Heart left ventricle (tissue), 16 donors: ENCODE data around the gene ZNF576. TPM values are rescaled to one million over a fixed set of nuclear protein-coding genes. Genes with fewer than 3 reads are reported as not detected.

ENCODE experiments used
- ATAC-seq, 4 donors: fragments of 200-7000 bp; cut with Tn5 transposase; one replicate each; pipeline ENCODE4 v1.9.1; 2020 to 2022; ENCODE audit warnings: moderate library complexity in 4 of 4, mild to moderate bottlenecking in 3 of 4, moderate number of reproducible peaks in 1 of 4
- DNase-seq, 5 donors: peaks; one replicate each; pipeline ENCODE4 v3.0.0-alpha.2; 2020
- H3K27ac ChIP-seq, 12 donors: fragments of 200-600 bp; sonication (generic) in 4 of 12; one replicate each; pipeline versions ENCODE4 v1.5.0 to v1.8.0; 2016 to 2022; ENCODE audit warnings: mild to moderate bottlenecking in 2 of 12
- H3K27me3 ChIP-seq, 9 donors: fragments of 200-600 bp; sonication (generic) in 2 of 9; one replicate each; pipeline versions ENCODE4 v1.5.1 to v1.8.0; 2016 to 2022; ENCODE audit warnings: mild to moderate bottlenecking in 3 of 9
- H3K36me3 ChIP-seq, 9 donors: fragments of 200-600 bp; sonication (generic) in 2 of 9; one replicate each; pipeline versions ENCODE4 v1.5.0 to v1.8.0; 2018 to 2022; ENCODE audit warnings: mild to moderate bottlenecking in 2 of 9
- H3K4me1 ChIP-seq, 12 donors: fragments of 200-600 bp; sonication (generic) in 4 of 12; one replicate each; pipeline versions ENCODE4 v1.5.0 to v1.8.0; 2016 to 2022; ENCODE audit warnings: mild to moderate bottlenecking in 3 of 12
- H3K4me3 ChIP-seq, 12 donors: fragments of 200-600 bp; sonication (generic) in 4 of 12; one replicate each; pipeline versions ENCODE4 v1.5.0 to v1.8.0; 2017 to 2022; ENCODE audit warnings: mild to moderate bottlenecking in 9 of 12, moderate library complexity in 4 of 12
- H3K9me3 ChIP-seq, 12 donors: fragments of 200-600 bp; sonication (generic) in 4 of 12; one replicate each; pipeline versions ENCODE4 v1.5.0 to v1.8.0; 2016 to 2022; ENCODE audit warnings: mild to moderate bottlenecking in 1 of 12
- POLR2A ChIP-seq, 2 donors: fragments of 450-650 bp; IDR thresholded peaks; one replicate each; pipeline ENCODE4 v1.6.1; 2017; ENCODE audit warnings: antibody characterized with exemption in 2 of 2, mild to moderate bottlenecking in 2 of 2, moderate library complexity in 2 of 2
- WGBS, 4 donors: extraction: QIAGEN DNeasy Blood & Tissue Kit in 2 of 4; methylation state at CpG; one replicate each; pipeline versions ENCODE4 v1.1.5 to v1.1.7; 2013 to 2018; 5-methylcytosine and 5-hydroxymethylcytosine counted together
- intact Hi-C, 10 donors: fragments of 100-400 bp; cut with DNase I; formaldehyde crosslinking; loops; one replicate each; pipeline versions ENCODE4 v1.11.1 to v1.14.2; 2022
- polyA plus RNA-seq, 2 donors: library from polyadenylated mRNA; stranded (reverse); fragments of 200-250 nt; gene quantifications; one replicate each; pipeline ENCODE4 v1.2.3, GENCODE V29; 2013
- total RNA-seq, 9 donors: library from RNA; depleted of rRNA in 2 of 9; stranded (reverse); fragments of >200 nt in 2 of 9; fragmentation: NEBNext Ultra II Directional in 3 of 9; extraction: Animal tissue kit (Norgen Biotek cat#: 25700) in 3 of 9; gene quantifications; one replicate each; pipeline versions ENCODE4 v1.1.0 to v1.2.4, GENCODE V29; 2016 to 2023
- TF ChIP-seq, protein P1 (sequence below), 12 donors: fragments of 200-600 bp; sonication (generic) in 4 of 12; IDR thresholded peaks; one replicate each; pipeline versions ENCODE4 v1.5.0 to v1.8.0; 2018 to 2022; ENCODE audit warnings: antibody characterized with exemption in 12 of 12, mild to moderate bottlenecking in 5 of 12
- donor health status: ischemic (EF 13 %, LVEDD 7.1; RV severe dilation, severe dysfunction).
- donor health status: healthy with polysubstance abuse.
- donor health status: DM: no; HTN: yes; CAD: no.
- donor health status: DM: no; HTN: no; CAD: no.
- donor health status: ischemic (EF 25% LVEDD 6.9; RV normal size, moderate dysfunction).
- donor health status: ischemic (EF 25% LVEDD 5.7; RV mildly dilated, moderate dysfunction).
- donor health status: healthy.
- donor health status: DM: yes; HTN: yes; CAD: no.
- donor health status: ischemic (EF 35%, LVEDD 5.7; RV mildly dilated, moderate dysfunction).
- donor health status: nonischemic (EF 11% LVEDD 7.7; RV severe dilation, severe dysfunction).
- donor health status: DM: yes; HTN: yes; CAD: no.
- donor health status: PGD.
- donor health status: ischemic (EF 29% LVEDD 5.4; RV normal size, mild dysfunction).
- donor health status: nonischemic (EF 23%, LVEDD 6.1; RV moderate dilation, normal function).

The ZNF576 gene
- total and polyA plus RNA-seq, 11 donors, result 8.9 to 22.4 (median 11.8) TPM

DNA sequence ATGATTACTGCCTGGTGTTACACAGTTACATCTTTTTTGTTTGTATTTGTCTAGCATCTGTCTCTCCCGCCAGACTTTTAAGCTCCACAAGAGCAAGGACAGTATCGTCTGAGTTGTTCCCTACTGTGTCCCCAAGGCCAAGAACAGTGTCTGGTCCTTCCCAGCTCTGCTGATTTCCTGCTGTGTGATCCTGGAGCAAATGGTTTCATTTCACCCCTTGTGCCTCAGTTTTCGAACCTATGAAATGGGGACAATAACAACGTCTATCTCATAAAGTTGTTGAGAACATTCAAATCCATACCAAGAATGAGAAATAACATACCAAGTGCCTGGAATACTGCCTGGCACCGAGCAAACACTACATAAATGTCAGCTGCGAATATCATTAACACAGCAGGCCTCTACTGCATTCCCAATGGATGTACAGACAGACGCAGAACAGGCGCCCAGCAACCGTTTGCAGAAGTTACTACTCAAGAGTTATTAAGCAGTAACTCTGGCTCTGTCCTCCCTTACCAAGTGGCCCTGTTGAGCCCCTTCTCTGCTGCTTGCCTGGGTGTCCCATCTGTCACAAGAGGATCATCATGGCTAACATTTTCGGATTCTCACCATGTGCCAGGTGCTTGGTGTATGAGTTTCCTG is 32.5 kb upstream of the ZNF576 start:
- H3K36me3 ChIP-seq, result peaks cover 0 to 24% (median 16%) of the 10 kb centered on the region in 9 donors
- no peaks in the 10 kb centered on the region for H3K27me3 ChIP-seq
- no peak overlapping the region for H3K4me3 ChIP-seq
- 81 to 87% (median 85%) methylated on average over 10 of the region's 10 CpGs for WGBS, 4 donors
- peaks cover 0 to 30% (median 11%) of the 10 kb centered on the region in 12 donors for H3K4me1 ChIP-seq
- intact Hi-C loops, result loop anchor here in 1 of 10 donors (5.0 kb wide), 1 partner anchor 88 kb away; no protein-coding TSS in a partner anchor
- TF ChIP-seq, protein P1, sequence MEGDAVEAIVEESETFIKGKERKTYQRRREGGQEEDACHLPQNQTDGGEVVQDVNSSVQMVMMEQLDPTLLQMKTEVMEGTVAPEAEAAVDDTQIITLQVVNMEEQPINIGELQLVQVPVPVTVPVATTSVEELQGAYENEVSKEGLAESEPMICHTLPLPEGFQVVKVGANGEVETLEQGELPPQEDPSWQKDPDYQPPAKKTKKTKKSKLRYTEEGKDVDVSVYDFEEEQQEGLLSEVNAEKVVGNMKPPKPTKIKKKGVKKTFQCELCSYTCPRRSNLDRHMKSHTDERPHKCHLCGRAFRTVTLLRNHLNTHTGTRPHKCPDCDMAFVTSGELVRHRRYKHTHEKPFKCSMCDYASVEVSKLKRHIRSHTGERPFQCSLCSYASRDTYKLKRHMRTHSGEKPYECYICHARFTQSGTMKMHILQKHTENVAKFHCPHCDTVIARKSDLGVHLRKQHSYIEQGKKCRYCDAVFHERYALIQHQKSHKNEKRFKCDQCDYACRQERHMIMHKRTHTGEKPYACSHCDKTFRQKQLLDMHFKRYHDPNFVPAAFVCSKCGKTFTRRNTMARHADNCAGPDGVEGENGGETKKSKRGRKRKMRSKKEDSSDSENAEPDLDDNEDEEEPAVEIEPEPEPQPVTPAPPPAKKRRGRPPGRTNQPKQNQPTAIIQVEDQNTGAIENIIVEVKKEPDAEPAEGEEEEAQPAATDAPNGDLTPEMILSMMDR (IDR thresholded peaks at IDR 0.05), result no peak
- no peak for TF ChIP-seq POLR2A (IDR thresholded peaks at IDR 0.05)
- peak overlapping the region in 3 of 12 donors; percentile 73 to 90 (median 79) for H3K27ac ChIP-seq
- H3K9me3 ChIP-seq, result no peaks in the 10 kb centered on the region
- DNase-seq, result no peak
- no peak for ATAC-seq

DNA sequence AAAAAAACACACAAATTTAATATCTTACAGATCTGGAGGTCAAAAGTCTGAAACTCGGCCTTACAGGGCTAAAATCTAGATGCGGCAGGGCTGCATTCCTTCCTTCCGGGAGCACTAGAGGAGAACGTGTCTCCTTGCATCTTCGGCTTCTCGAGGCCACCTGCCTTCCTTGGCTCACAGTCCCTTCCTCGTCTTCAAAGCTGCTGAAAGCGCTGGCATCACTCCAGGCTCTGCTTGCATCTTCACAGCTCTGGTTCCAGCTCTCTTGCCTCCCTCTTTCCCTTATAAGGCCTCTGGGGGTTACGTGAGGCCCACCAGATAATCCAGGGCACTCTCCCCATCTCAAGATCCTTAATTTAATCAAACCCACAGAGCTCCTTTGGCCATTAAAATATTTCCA is 31.6 kb upstream of the ZNF576 start:
- H3K27me3 ChIP-seq, result no peaks in the 10 kb centered on the region
- no peak for TF ChIP-seq POLR2A (IDR thresholded peaks at IDR 0.05)
- TF ChIP-seq, protein P1 (IDR thresholded peaks at IDR 0.05), result no peak

DNA sequence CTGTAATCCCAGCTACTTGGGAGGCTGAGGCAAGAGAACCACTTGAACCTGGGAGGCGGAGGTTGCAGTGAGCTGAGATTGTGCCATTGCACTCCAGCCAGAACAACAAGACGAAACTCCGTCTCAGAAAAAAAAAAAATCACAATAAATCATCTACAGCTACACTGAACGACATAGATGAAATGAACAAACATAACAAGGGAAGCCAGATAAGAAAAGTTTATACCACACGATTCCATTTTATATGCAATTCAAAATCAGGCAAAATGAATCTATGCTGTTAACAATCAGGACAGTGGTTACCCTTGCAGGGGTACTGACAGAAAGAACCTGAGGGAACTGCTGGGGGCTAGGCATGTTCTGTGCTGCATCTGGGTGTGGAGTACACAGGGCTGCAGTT is 26.7 kb upstream of the ZNF576 start:
- Histone ChIP-seq H3K27me3 (no peaks in the 10 kb centered on the region), H3K9me3 (no peaks in the 10 kb centered on the region), H3K4me1 (peaks cover 4 to 11% (median 8%) of the 10 kb centered on the region in 12 donors), H3K4me3 (no peak overlapping the region), H3K36me3 (peaks cover 0 to 30% (median 14%) of the 10 kb centered on the region in 9 donors), H3K27ac (no peak overlapping the region)
- intact Hi-C loops, result no loop called here
- ATAC-seq, result no peak
- TF ChIP-seq, protein P1 (IDR thresholded peaks at IDR 0.05), result no peak
- no peak for TF ChIP-seq POLR2A (IDR thresholded peaks at IDR 0.05)
- 92 to 94% (median 93%) methylated on average over 5 of the region's 5 CpGs for whole genome bisulfite sequencing, 4 donors
- no peak for DNase-seq

More for the DNA sequence above, 31.6 kb upstream of the ZNF576 start:
- intact Hi-C loops, result loop anchor here in 1 of 10 donors (5.0 kb wide), 1 partner anchor 88 kb away; no protein-coding TSS in a partner anchor
- Histone ChIP-seq H3K27ac (no peak overlapping the region), H3K36me3 (peaks cover 0 to 18% (median 13%) of the 10 kb centered on the region in 9 donors), H3K9me3 (no peaks in the 10 kb centered on the region), H3K4me1 (peaks cover 0 to 30% (median 11%) of the 10 kb centered on the region in 12 donors), H3K4me3 (no peak overlapping the region)
- ATAC-seq, result no peak
- no peak for DNase-seq
- WGBS, 4 donors, result 71 to 78% (median 75%) methylated on average over 9 of the region's 9 CpGs

DNA sequence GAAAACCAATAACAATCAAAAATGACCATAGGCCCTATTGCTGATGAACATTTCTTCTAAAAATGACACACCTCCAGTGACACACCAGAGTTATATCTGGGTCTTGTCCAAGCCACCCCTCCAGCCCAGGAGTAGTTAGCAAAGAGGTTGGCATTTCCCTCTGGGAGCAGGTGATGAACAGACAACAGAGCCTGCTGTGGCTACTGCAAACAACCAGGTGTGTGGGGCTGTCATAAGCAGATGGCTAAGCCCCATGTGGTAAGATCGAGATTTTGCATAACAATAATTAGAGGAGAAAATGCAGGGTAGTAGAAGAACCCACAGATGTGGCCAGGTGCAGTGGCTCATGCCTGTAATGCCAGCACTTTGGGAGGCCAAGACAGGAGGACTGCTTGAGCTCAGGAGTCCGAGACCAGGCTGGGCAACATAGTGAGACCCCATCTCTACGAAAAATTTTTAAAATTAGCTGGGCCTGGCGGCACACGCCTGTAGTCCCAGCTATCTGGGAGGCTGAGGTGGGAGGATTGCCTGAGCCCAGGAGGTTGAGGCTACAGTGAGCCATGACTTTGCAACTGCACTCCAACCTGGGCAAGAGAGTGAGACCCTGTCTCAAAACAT is 26.1 kb upstream of the ZNF576 start:
- DNase-seq (no peak), ATAC-seq (no peak)
- WGBS, 4 donors, result 73 to 95% (median 92%) methylated on average over 5 of the region's 5 CpGs
- TF ChIP-seq, protein P1 (IDR thresholded peaks at IDR 0.05), result no peak
- TF ChIP-seq POLR2A (IDR thresholded peaks at IDR 0.05), result no peak
- no peak overlapping the region for H3K4me3 ChIP-seq
- H3K36me3 ChIP-seq, result peaks cover 0 to 30% (median 14%) of the 10 kb centered on the region in 9 donors
- no peaks in the 10 kb centered on the region for H3K27me3 ChIP-seq
- no peaks in the 10 kb centered on the region for H3K9me3 ChIP-seq
- peaks cover 6 to 17% (median 11%) of the 10 kb centered on the region in 12 donors for H3K4me1 ChIP-seq
- intact Hi-C loops, result no loop called here
- H3K27ac ChIP-seq, result no peak overlapping the region
